Measurements from ENCODE around the gene ADAMTS3.

ADAMTS3 gene

GRCh38 chr4:72366601-72367000, 202.4 kb downstream of the ADAMTS3 start:
- Histone ChIP-seq H3K4me2 (ENCODE audit: low read length) (no peak overlapping the region), H3K27me3 (ENCODE audit: insufficient read depth, low read length, poor library complexity) (no peaks in the 10 kb centered on the region), H3K79me1 (ENCODE audit: low read length) (no peaks in the 10 kb centered on the region), H2BK5ac (ENCODE audit: low read length) (no peak overlapping the region), H2BK15ac (replicated peaks; ENCODE audit: low read depth) (no peak overlapping the region), H4K8ac (ENCODE audit: low read depth, low read length) (no peak overlapping the region), H3K4ac (ENCODE audit: low read depth, low read length) (no peak overlapping the region), H3K9ac (ENCODE audit: low read length) (no peak overlapping the region), H3K4me3 (ENCODE audit: low read length) (no peak overlapping the region), H3K23ac (ENCODE audit: low read length) (no peak overlapping the region), H2BK120ac (ENCODE audit: low read depth, low read length) (no peak overlapping the region), H2AK5ac (ENCODE audit: low read length) (no peak overlapping the region), H4K5ac (ENCODE audit: low read length) (no peak overlapping the region), H3K79me2 (ENCODE audit: control insufficient read depth, insufficient read depth, low read length) (no peaks in the 10 kb centered on the region), H3K4me1 (ENCODE audit: control insufficient read depth, low read depth, low read length) (no peaks in the 10 kb centered on the region), H3K18ac (ENCODE audit: low read length) (no peak overlapping the region), H3K27ac (ENCODE audit: low read depth, low read length) (no peak overlapping the region), H3K36me3 (ENCODE audit: control insufficient read depth, insufficient read depth, low read length) (no peaks in the 10 kb centered on the region), H3K56ac (ENCODE audit: low read length) (no peak overlapping the region)
- DNase-seq: no peak

GRCh38 chr4:72365981-72366380, 203.0 kb downstream of the ADAMTS3 start:
- Histone ChIP-seq H3K27ac (ENCODE audit: low read depth, low read length) (no peak overlapping the region), H3K79me2 (ENCODE audit: control insufficient read depth, insufficient read depth, low read length) (no peaks in the 10 kb centered on the region), H3K23ac (ENCODE audit: low read length) (no peak overlapping the region), H3K18ac (ENCODE audit: low read length) (no peak overlapping the region), H4K8ac (ENCODE audit: low read depth, low read length) (no peak overlapping the region), H2BK5ac (ENCODE audit: low read length) (no peak overlapping the region), H2BK15ac (replicated peaks; ENCODE audit: low read depth) (no peak overlapping the region), H3K56ac (ENCODE audit: low read length) (no peak overlapping the region), H3K4me2 (ENCODE audit: low read length) (no peak overlapping the region), H2BK120ac (ENCODE audit: low read depth, low read length) (no peak overlapping the region), H2AK5ac (ENCODE audit: low read length) (no peak overlapping the region), H4K5ac (ENCODE audit: low read length) (no peak overlapping the region), H3K9ac (ENCODE audit: low read length) (no peak overlapping the region), H3K4me3 (ENCODE audit: low read length) (no peak overlapping the region), H3K4me1 (ENCODE audit: control insufficient read depth, low read depth, low read length) (no peaks in the 10 kb centered on the region), H3K4ac (ENCODE audit: low read depth, low read length) (no peak overlapping the region), H3K36me3 (ENCODE audit: control insufficient read depth, insufficient read depth, low read length) (no peaks in the 10 kb centered on the region), H3K79me1 (ENCODE audit: low read length) (no peaks in the 10 kb centered on the region), H3K27me3 (ENCODE audit: insufficient read depth, low read length, poor library complexity) (no peaks in the 10 kb centered on the region)
- DNase-seq: no peak
- whole genome bisulfite sequencing (ENCODE audit: extremely low coverage, insufficient coverage, low lambda C conversion rate): no CpG with 5 or more reads among the region's 4 CpGs

- H3K4ac ChIP-seq (ENCODE audit: low read depth, low read length): no peak overlapping the region
- no peak overlapping the region for H4K5ac ChIP-seq (ENCODE audit: low read length)
- H2AK5ac ChIP-seq (ENCODE audit: low read length): no peak overlapping the region
- no peak overlapping the region for H2BK5ac ChIP-seq (ENCODE audit: low read length)
- WGBS (ENCODE audit: extremely low coverage, insufficient coverage, low lambda C conversion rate): no CpG with 5 or more reads among the region's 1 CpG
- no peak overlapping the region for H3K9ac ChIP-seq (ENCODE audit: low read length)
- H3K4me1 ChIP-seq (ENCODE audit: control insufficient read depth, low read depth, low read length): no peaks in the 10 kb centered on the region
- no peak overlapping the region for H3K4me3 ChIP-seq (ENCODE audit: low read length)
- no peaks in the 10 kb centered on the region for H3K27me3 ChIP-seq (ENCODE audit: insufficient read depth, low read length, poor library complexity)
- no peak overlapping the region for H2BK120ac ChIP-seq (ENCODE audit: low read depth, low read length)
- no peak overlapping the region for H4K8ac ChIP-seq (ENCODE audit: low read depth, low read length)
- H3K79me1 ChIP-seq (ENCODE audit: low read length): no peaks in the 10 kb centered on the region
- H3K23ac ChIP-seq (ENCODE audit: low read length): no peak overlapping the region
- no peak overlapping the region for H2BK15ac ChIP-seq (replicated peaks; ENCODE audit: low read depth)
- no peak overlapping the region for H3K27ac ChIP-seq (ENCODE audit: low read depth, low read length)
- no peak overlapping the region for H3K18ac ChIP-seq (ENCODE audit: low read length)
- no peak overlapping the region for H3K4me2 ChIP-seq (ENCODE audit: low read length)
- no peaks in the 10 kb centered on the region for H3K36me3 ChIP-seq (ENCODE audit: control insufficient read depth, insufficient read depth, low read length)
- H3K56ac ChIP-seq (ENCODE audit: low read length): no peak overlapping the region
- no peak for DNase-seq
- H3K79me2 ChIP-seq (ENCODE audit: control insufficient read depth, insufficient read depth, low read length): no peaks in the 10 kb centered on the region
Observed at GRCh38 chr4:72365016-72365415, 204.0 kb downstream of the ADAMTS3 start.

GRCh38 chr4:72360075-72360474, 208.9 kb downstream of the ADAMTS3 start:
- no peak overlapping the region for H3K4me3 ChIP-seq (ENCODE audit: low read length)

GRCh38 chr4:72358483-72358882, 210.5 kb downstream of the ADAMTS3 start:
- H4K8ac ChIP-seq (ENCODE audit: low read depth, low read length): no peak overlapping the region
- no peak overlapping the region for H2BK120ac ChIP-seq (ENCODE audit: low read depth, low read length)
- no peaks in the 10 kb centered on the region for H3K79me2 ChIP-seq (ENCODE audit: control insufficient read depth, insufficient read depth, low read length)
- no peaks in the 10 kb centered on the region for H3K27me3 ChIP-seq (ENCODE audit: insufficient read depth, low read length, poor library complexity)
- no peak overlapping the region for H2BK5ac ChIP-seq (ENCODE audit: low read length)
- H3K27ac ChIP-seq (ENCODE audit: low read depth, low read length): no peak overlapping the region
- no peak overlapping the region for H2AK5ac ChIP-seq (ENCODE audit: low read length)
- H4K5ac ChIP-seq (ENCODE audit: low read length): no peak overlapping the region
- no peak overlapping the region for H3K23ac ChIP-seq (ENCODE audit: low read length)
- no peak overlapping the region for H3K56ac ChIP-seq (ENCODE audit: low read length)
- H3K79me1 ChIP-seq (ENCODE audit: low read length): no peaks in the 10 kb centered on the region
- H3K4ac ChIP-seq (ENCODE audit: low read depth, low read length): no peak overlapping the region
- H3K4me2 ChIP-seq (ENCODE audit: low read length): no peak overlapping the region
- no peak overlapping the region for H3K4me3 ChIP-seq (ENCODE audit: low read length)
- H2BK15ac ChIP-seq (replicated peaks; ENCODE audit: low read depth): no peak overlapping the region
- no peaks in the 10 kb centered on the region for H3K4me1 ChIP-seq (ENCODE audit: control insufficient read depth, low read depth, low read length)
- WGBS (ENCODE audit: extremely low coverage, insufficient coverage, low lambda C conversion rate): 100% methylated on average over 1 of the region's 2 CpGs
- H3K18ac ChIP-seq (ENCODE audit: low read length): no peak overlapping the region
- DNase-seq: no peak
- H3K9ac ChIP-seq (ENCODE audit: low read length): no peak overlapping the region
- no peaks in the 10 kb centered on the region for H3K36me3 ChIP-seq (ENCODE audit: control insufficient read depth, insufficient read depth, low read length)

More at GRCh38 chr4:72360075-72360474, 208.9 kb downstream of the ADAMTS3 start:
- Histone ChIP-seq H3K18ac (ENCODE audit: low read length) (no peak overlapping the region), H3K79me2 (ENCODE audit: control insufficient read depth, insufficient read depth, low read length) (no peaks in the 10 kb centered on the region), H2BK120ac (ENCODE audit: low read depth, low read length) (no peak overlapping the region), H3K4ac (ENCODE audit: low read depth, low read length) (no peak overlapping the region), H3K79me1 (ENCODE audit: low read length) (no peaks in the 10 kb centered on the region), H3K36me3 (ENCODE audit: control insufficient read depth, insufficient read depth, low read length) (no peaks in the 10 kb centered on the region), H4K8ac (ENCODE audit: low read depth, low read length) (no peak overlapping the region), H3K4me1 (ENCODE audit: control insufficient read depth, low read depth, low read length) (no peaks in the 10 kb centered on the region), H3K27me3 (ENCODE audit: insufficient read depth, low read length, poor library complexity) (no peaks in the 10 kb centered on the region), H3K56ac (ENCODE audit: low read length) (no peak overlapping the region), H2AK5ac (ENCODE audit: low read length) (no peak overlapping the region), H4K5ac (ENCODE audit: low read length) (no peak overlapping the region), H2BK5ac (ENCODE audit: low read length) (no peak overlapping the region), H3K23ac (ENCODE audit: low read length) (no peak overlapping the region), H3K4me2 (ENCODE audit: low read length) (no peak overlapping the region), H3K27ac (ENCODE audit: low read depth, low read length) (no peak overlapping the region), H3K9ac (ENCODE audit: low read length) (no peak overlapping the region), H2BK15ac (replicated peaks; ENCODE audit: low read depth) (no peak overlapping the region)
- DNase-seq: peak; percentile 7
- WGBS (ENCODE audit: extremely low coverage, insufficient coverage, low lambda C conversion rate): no CpG with 5 or more reads among the region's 6 CpGs

- Histone ChIP-seq H2BK5ac (ENCODE audit: low read length) (no peak overlapping the region), H3K4ac (ENCODE audit: low read depth, low read length) (no peak overlapping the region), H3K27ac (ENCODE audit: low read depth, low read length) (no peak overlapping the region), H3K4me1 (ENCODE audit: control insufficient read depth, low read depth, low read length) (no peaks in the 10 kb centered on the region), H3K79me1 (ENCODE audit: low read length) (no peaks in the 10 kb centered on the region), H3K18ac (ENCODE audit: low read length) (no peak overlapping the region), H3K36me3 (ENCODE audit: control insufficient read depth, insufficient read depth, low read length) (no peaks in the 10 kb centered on the region), H2BK120ac (ENCODE audit: low read depth, low read length) (no peak overlapping the region), H2AK5ac (ENCODE audit: low read length) (no peak overlapping the region), H4K5ac (ENCODE audit: low read length) (no peak overlapping the region), H3K56ac (ENCODE audit: low read length) (no peak overlapping the region), H3K23ac (ENCODE audit: low read length) (no peak overlapping the region), H3K9ac (ENCODE audit: low read length) (no peak overlapping the region), H3K79me2 (ENCODE audit: control insufficient read depth, insufficient read depth, low read length) (no peaks in the 10 kb centered on the region), H3K27me3 (ENCODE audit: insufficient read depth, low read length, poor library complexity) (no peaks in the 10 kb centered on the region), H3K4me3 (ENCODE audit: low read length) (no peak overlapping the region), H3K4me2 (ENCODE audit: low read length) (no peak overlapping the region), H4K8ac (ENCODE audit: low read depth, low read length) (no peak overlapping the region), H2BK15ac (replicated peaks; ENCODE audit: low read depth) (no peak overlapping the region)
- no CpG with 5 or more reads among the region's 1 CpG for WGBS (ENCODE audit: extremely low coverage, insufficient coverage, low lambda C conversion rate)
- DNase-seq: no peak
Observed at GRCh38 chr4:72357908-72358307, 211.1 kb downstream of the ADAMTS3 start.
